NB4 (cell line): ENCODE data around the gene TNNT3.

Source experiments
- DNase-seq: peaks from one replicate; pipeline ENCODE4 v3.0.0; 2010; ENCODE audit warnings: low read depth
- H3K4me3 ChIP-seq: one replicate; pipeline ENCODE4 v1.5.1; 2011; ENCODE audit warnings: mild to moderate bottlenecking, low read depth, low read length, moderate library complexity
- MYC ChIP-seq: IDR thresholded peaks from 2 replicates; pipeline ENCODE4 v1.6.1; 2011; ENCODE audit warnings: low read depth, low read length
- POLR2A ChIP-seq: IDR thresholded peaks from 2 replicates; pipeline ENCODE4 v1.6.1; 2011; ENCODE audit warnings: mild to moderate bottlenecking; ENCODE audit not compliant: insufficient read length; ENCODE audit errors: extremely low read depth
- TF ChIP-seq, protein P1 (sequence below): IDR thresholded peaks from one replicate; pipeline ENCODE4 v1.5.1; 2012; ENCODE audit warnings: low read depth, low read length
- TF ChIP-seq, protein P2 (sequence below): IDR thresholded peaks from 2 replicates; pipeline ENCODE4 v1.6.1; 2011; ENCODE audit warnings: low read depth, low read length

Gene TNNT3

DNA sequence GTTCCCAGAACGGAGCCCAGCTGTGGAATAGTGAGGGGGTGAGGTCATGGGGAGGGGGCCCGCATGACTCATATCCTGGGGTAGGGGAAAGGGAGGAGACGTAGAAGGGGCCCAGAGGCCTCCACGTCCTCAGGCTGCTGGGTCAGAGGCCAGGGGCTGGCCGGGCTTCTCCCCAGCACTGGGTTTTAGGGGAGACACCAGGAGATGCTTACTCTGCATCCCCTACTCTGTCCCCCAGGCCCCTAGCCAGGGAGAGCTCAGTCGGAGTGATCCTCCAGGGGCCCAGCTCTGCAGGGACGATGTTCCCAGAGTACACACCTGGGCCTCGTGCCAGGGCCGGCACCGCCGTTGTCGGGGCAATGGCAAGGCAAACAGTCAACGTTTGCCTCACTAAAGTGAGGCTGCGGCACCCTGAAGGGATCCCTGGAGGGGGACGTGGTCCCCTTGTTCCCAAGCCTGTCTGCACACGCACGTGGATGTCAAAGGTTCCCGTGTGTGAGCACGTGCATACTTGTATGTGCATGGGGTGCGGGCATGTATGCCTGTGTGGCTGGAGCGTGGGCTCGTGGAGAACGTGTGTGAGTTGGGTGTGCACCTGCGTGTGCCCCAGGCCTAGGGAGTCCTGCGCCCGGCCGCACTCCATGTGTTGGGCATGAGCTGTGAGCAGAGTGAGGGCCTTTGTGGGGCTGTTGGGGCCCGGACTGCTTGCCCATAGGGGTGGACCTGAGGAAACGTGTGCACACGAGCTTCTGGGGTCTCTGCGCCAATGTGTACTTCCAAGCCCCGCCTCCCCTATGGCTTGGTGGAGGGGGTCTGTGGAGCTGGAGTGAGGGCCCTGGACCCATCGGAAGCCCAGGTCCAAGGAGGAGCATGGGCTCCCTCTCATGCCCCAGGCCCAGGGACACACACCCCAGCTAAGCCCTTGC is 42.0 kb upstream of the TNNT3 start:
- TF ChIP-seq POLR2A (no peak), MYC (no peak)
- TF ChIP-seq, protein P1, sequence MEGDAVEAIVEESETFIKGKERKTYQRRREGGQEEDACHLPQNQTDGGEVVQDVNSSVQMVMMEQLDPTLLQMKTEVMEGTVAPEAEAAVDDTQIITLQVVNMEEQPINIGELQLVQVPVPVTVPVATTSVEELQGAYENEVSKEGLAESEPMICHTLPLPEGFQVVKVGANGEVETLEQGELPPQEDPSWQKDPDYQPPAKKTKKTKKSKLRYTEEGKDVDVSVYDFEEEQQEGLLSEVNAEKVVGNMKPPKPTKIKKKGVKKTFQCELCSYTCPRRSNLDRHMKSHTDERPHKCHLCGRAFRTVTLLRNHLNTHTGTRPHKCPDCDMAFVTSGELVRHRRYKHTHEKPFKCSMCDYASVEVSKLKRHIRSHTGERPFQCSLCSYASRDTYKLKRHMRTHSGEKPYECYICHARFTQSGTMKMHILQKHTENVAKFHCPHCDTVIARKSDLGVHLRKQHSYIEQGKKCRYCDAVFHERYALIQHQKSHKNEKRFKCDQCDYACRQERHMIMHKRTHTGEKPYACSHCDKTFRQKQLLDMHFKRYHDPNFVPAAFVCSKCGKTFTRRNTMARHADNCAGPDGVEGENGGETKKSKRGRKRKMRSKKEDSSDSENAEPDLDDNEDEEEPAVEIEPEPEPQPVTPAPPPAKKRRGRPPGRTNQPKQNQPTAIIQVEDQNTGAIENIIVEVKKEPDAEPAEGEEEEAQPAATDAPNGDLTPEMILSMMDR, result no peak
- TF ChIP-seq, protein P2, sequence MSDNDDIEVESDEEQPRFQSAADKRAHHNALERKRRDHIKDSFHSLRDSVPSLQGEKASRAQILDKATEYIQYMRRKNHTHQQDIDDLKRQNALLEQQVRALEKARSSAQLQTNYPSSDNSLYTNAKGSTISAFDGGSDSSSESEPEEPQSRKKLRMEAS, result no peak
- H3K4me3 ChIP-seq, result no peak overlapping the region
- DNase-seq, result no peak

GRCh38 chr11:1878137-1879031 is 41.1 kb upstream of the TNNT3 start:
- TF ChIP-seq POLR2A, result no peak
- TF ChIP-seq, protein P1, result no peak
- TF ChIP-seq MYC, result no peak
- TF ChIP-seq, protein P2, result no peak
- DNase-seq, result no peak

DNA sequence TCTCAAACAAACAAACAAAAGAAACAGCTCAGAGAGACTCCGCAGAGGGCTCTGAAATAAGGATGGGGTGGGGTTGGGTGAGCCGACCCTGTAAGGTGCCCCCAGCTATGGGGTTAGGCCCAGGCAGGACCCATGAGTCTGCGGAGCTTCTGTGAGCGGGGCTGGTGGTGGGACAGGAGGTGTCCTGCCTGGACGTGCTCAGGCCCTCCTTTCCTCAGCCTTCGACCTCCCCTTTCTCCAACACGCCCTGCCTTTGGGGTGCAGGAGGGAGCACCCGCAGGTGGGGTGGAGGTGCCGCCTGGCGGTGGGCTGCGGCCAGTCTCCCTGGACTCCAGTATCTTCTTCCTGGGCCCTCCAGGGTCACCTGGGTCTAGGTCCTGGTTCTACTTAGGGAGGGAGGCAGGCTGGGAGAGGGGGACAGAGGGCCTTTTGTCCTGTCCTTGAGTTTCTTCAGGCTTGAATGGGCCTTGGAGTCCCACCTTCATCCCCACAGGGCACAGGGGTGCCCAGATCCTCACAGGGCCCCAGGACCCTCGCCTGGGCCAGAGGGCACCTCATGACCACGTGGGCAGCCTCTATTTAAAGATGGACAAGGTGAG is 40.1 kb upstream of the TNNT3 start:
- TF ChIP-seq POLR2A, result no peak
- TF ChIP-seq, protein P2, result no peak
- TF ChIP-seq, protein P1, result no peak
- no peak for TF ChIP-seq MYC
- no peak overlapping the region for H3K4me3 ChIP-seq
- DNase-seq, result no peak

More at GRCh38 chr11:1878137-1879031, 41.1 kb upstream of the TNNT3 start:
- H3K4me3 ChIP-seq, result no peak overlapping the region

DNA sequence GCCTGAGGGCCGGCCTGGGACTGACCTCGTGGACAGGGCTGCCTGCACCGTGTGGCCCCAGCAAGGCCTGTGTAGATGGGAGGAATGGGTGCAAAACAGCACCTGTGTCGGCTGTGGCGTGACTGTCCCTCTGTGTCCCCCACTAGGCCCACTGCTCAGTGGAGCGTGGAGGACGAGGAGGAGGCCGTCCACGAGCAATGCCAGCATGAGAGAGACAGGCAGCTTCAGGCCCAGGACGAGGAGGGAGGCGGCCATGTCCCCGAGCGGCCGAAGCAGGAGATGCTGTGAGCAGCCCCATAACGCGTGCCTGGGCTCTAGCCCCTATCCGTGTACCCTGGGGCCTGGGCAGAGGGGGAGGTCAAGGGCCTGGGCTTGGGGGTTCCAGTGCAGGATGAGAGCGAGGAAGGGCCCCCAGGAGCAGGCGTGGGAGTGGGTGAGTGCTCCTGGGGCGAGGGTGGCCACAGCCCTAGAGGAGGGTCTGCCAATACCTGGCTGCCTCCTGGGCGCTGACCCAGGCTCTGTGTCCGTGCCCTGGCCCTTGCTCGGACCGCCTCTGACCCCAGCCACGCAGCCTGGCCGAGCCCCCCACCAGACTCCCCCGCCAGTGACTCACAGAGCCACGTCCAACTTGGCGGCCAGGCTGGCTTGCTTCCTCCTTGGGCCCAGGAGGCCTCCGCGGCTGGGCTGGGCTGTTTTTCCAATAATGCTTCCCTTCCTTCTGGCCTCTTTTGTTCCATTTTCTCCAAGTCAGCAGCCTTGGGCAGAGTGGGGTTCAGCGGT is 39.4 kb upstream of the TNNT3 start:
- peak; percentile 55 for DNase-seq
- H3K4me3 ChIP-seq, result no peak overlapping the region
- TF ChIP-seq, protein P1, result no peak
- TF ChIP-seq POLR2A, result no peak
- TF ChIP-seq MYC, result no peak
- TF ChIP-seq, protein P2, result no peak

GRCh38 chr11:1880746-1881441 is 38.6 kb upstream of the TNNT3 start:
- DNase-seq, result peak; percentile 55
- no peak overlapping the region for H3K4me3 ChIP-seq
- no peak for TF ChIP-seq POLR2A
- TF ChIP-seq, protein P1, result no peak
- TF ChIP-seq, protein P2, result no peak
- TF ChIP-seq MYC, result no peak
